Heart left ventricle (tissue), 16 donors: ENCODE measurements around the gene BAZ2B. TPM values are rescaled to one million over a fixed set of nuclear protein-coding genes. Genes with fewer than 3 reads are reported as not detected.

Source experiments
- ATAC-seq, 4 donors: fragments of 200-7000 bp; cut with Tn5 transposase; one replicate each; pipeline ENCODE4 v1.9.1; 2020 to 2022; ENCODE audit warnings: moderate library complexity in 4 of 4, mild to moderate bottlenecking in 3 of 4, moderate number of reproducible peaks in 1 of 4
- DNase-seq, 5 donors: peaks; one replicate each; pipeline ENCODE4 v3.0.0-alpha.2; 2020
- H3K27ac ChIP-seq, 12 donors: fragments of 200-600 bp; sonication (generic) in 4 of 12; one replicate each; pipeline versions ENCODE4 v1.5.0 to v1.8.0; 2016 to 2022; ENCODE audit warnings: mild to moderate bottlenecking in 2 of 12
- H3K27me3 ChIP-seq, 9 donors: fragments of 200-600 bp; sonication (generic) in 2 of 9; one replicate each; pipeline versions ENCODE4 v1.5.1 to v1.8.0; 2016 to 2022; ENCODE audit warnings: mild to moderate bottlenecking in 3 of 9
- H3K36me3 ChIP-seq, 9 donors: fragments of 200-600 bp; sonication (generic) in 2 of 9; one replicate each; pipeline versions ENCODE4 v1.5.0 to v1.8.0; 2018 to 2022; ENCODE audit warnings: mild to moderate bottlenecking in 2 of 9
- H3K4me1 ChIP-seq, 12 donors: fragments of 200-600 bp; sonication (generic) in 4 of 12; one replicate each; pipeline versions ENCODE4 v1.5.0 to v1.8.0; 2016 to 2022; ENCODE audit warnings: mild to moderate bottlenecking in 3 of 12
- H3K4me3 ChIP-seq, 12 donors: fragments of 200-600 bp; sonication (generic) in 4 of 12; one replicate each; pipeline versions ENCODE4 v1.5.0 to v1.8.0; 2017 to 2022; ENCODE audit warnings: mild to moderate bottlenecking in 9 of 12, moderate library complexity in 4 of 12
- H3K9me3 ChIP-seq, 12 donors: fragments of 200-600 bp; sonication (generic) in 4 of 12; one replicate each; pipeline versions ENCODE4 v1.5.0 to v1.8.0; 2016 to 2022; ENCODE audit warnings: mild to moderate bottlenecking in 1 of 12
- CTCF ChIP-seq, 12 donors: fragments of 200-600 bp; sonication (generic) in 4 of 12; IDR thresholded peaks; one replicate each; pipeline versions ENCODE4 v1.5.0 to v1.8.0; 2018 to 2022; ENCODE audit warnings: antibody characterized with exemption in 12 of 12, mild to moderate bottlenecking in 5 of 12
- POLR2A ChIP-seq, 2 donors: fragments of 450-650 bp; IDR thresholded peaks; one replicate each; pipeline ENCODE4 v1.6.1; 2017; ENCODE audit warnings: antibody characterized with exemption in 2 of 2, mild to moderate bottlenecking in 2 of 2, moderate library complexity in 2 of 2
- WGBS, 4 donors: extraction: QIAGEN DNeasy Blood & Tissue Kit in 2 of 4; methylation state at CpG; one replicate each; pipeline versions ENCODE4 v1.1.5 to v1.1.7; 2013 to 2018; 5-methylcytosine and 5-hydroxymethylcytosine counted together
- intact Hi-C, 10 donors: fragments of 100-400 bp; cut with DNase I; formaldehyde crosslinking; loops; one replicate each; pipeline versions ENCODE4 v1.11.1 to v1.14.2; 2022
- polyA plus RNA-seq, 2 donors: library from polyadenylated mRNA; stranded (reverse); fragments of 200-250 nt; gene quantifications; one replicate each; pipeline ENCODE4 v1.2.3, GENCODE V29; 2013
- total RNA-seq, 9 donors: library from RNA; depleted of rRNA in 2 of 9; stranded (reverse); fragments of >200 nt in 2 of 9; fragmentation: NEBNext Ultra II Directional in 3 of 9; extraction: Animal tissue kit (Norgen Biotek cat#: 25700) in 3 of 9; gene quantifications; one replicate each; pipeline versions ENCODE4 v1.1.0 to v1.2.4, GENCODE V29; 2016 to 2023
- donor health status: ischemic (EF 13 %, LVEDD 7.1; RV severe dilation, severe dysfunction).
- donor health status: healthy with polysubstance abuse.
- donor health status: DM: no; HTN: yes; CAD: no.
- donor health status: DM: no; HTN: no; CAD: no.
- donor health status: ischemic (EF 25% LVEDD 6.9; RV normal size, moderate dysfunction).
- donor health status: ischemic (EF 25% LVEDD 5.7; RV mildly dilated, moderate dysfunction).
- donor health status: healthy.
- donor health status: DM: yes; HTN: yes; CAD: no.
- donor health status: ischemic (EF 35%, LVEDD 5.7; RV mildly dilated, moderate dysfunction).
- donor health status: nonischemic (EF 11% LVEDD 7.7; RV severe dilation, severe dysfunction).
- donor health status: DM: yes; HTN: yes; CAD: no.
- donor health status: PGD.
- donor health status: ischemic (EF 29% LVEDD 5.4; RV normal size, mild dysfunction).
- donor health status: nonischemic (EF 23%, LVEDD 6.1; RV moderate dilation, normal function).

Gene BAZ2B
- total and polyA plus RNA-seq, 11 donors: 15.3 to 56.5 (median 40.2) TPM

DNA sequence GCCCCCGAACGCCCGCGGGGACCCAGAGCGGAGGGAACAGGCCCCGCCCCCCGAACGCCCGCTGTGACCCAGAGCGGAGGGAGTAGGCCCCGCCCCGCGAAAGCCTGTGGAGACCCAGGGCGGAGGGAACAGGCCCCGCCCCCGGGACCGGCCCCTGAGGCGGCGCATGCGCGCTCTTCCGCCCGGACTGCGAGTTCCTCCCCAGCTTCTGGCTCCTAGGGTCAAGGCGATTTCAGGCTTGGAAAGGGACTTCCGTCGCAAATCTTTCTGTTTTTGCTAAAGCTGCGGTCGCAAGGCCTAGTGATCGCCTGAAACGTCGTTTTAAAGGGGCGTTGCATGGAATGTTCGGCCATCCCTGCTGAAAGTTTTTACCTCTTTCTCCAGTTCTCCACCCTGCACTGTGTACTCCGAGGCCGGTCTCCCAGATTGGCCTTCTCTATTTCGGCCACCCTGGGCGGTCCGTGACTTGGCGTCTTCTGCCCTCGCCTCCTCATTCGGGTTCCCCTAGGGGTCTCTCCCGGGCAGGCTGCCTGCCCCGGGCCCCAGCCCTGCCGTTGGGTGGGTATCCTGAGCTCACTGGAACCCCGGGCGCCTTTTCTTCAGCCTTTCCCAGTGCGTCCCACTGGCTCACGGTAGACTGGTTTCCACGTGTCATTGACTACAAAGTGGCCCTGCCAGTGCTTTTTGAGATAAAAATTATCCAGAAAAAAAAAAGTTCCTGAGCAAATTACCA is 329.5 kb downstream of the BAZ2B start:
- ATAC-seq (peak; percentile 98 to 99 (median 99)), DNase-seq (peak; percentile 98 to 100 (median 99))
- TF ChIP-seq CTCF (IDR thresholded peaks at IDR 0.05) (no peak), POLR2A (IDR thresholded peaks at IDR 0.05) (peak in 1 of 2 donors; percentile 81)
- H3K27ac ChIP-seq: peak overlapping the region; percentile 59 to 97 (median 92)
- H3K4me3 ChIP-seq: peak overlapping the region; percentile 75 to 99 (median 88)
- H3K9me3 ChIP-seq: no peaks in the 10 kb centered on the region
- 0 to 2% (median 1%) methylated on average over 24 to 50 of the region's 50 CpGs for WGBS, 4 donors
- intact Hi-C loops: no loop called here
- H3K27me3 ChIP-seq: no peaks in the 10 kb centered on the region
- peaks cover 0 to 29% (median 12%) of the 10 kb centered on the region in 12 donors for H3K4me1 ChIP-seq
- peaks cover 0 to 7% (median 0%) of the 10 kb centered on the region in 9 donors for H3K36me3 ChIP-seq

DNA sequence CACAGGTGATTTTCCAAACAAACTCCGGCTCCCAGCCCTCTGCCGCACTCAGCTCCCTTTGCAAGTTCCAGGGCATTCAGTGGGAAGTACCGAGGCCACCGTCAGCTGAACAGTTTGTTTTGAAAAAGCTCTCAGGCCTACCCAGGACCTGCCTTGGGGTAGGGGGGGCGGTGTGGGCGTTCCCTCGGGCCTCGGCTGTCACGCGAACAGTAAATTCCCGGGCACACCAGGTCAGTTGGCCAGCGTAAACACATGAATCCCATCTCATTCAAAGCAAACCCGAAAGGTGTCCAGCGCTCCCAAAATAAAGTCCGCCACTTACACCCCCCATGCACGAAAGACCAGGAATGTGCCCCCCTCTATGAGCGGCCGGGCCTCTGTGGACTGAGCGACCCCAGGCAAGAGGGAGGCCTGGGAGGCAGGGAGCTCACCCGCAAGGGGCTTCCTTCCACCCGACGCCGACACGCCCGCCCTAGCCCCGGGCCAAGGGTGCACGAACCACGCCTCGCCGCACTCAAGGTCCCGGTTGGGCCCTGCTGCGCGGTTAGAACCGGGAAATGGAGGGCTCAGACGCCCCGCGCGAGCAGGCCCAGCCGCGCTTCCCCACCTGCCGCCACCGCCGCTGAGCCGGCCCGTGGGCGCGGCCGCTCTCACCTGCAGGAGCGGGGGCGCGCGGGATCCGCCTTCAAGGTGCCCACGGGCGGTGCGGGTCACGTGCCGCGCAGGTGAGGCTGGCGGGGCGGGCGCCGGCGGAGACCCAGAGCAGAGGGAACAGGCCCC is 330.2 kb downstream of the BAZ2B start, which contains the start of gene WDSUB1:
Gene WDSUB1 (minus strand): TSS at position 775 of the 780 bp plus-strand sequence. CDS start 3,634 bp downstream, outside the sequence.
- Histone ChIP-seq H3K27ac (peak within 1 kb of the TSS; percentile 59 to 97 (median 92)), H3K36me3 (peaks cover 0 to 15% (median 7%) of the 10 kb centered on the region in 9 donors), H3K4me1 (peaks cover 0 to 29% (median 12%) of the 10 kb centered on the region in 12 donors), H3K27me3 (no peaks in the 10 kb centered on the region), H3K4me3 (peak within 1 kb of the TSS; percentile 75 to 99 (median 88)), H3K9me3 (no peaks in the 10 kb centered on the region)
- intact Hi-C loops: no loop called here
- peak; percentile 59 to 81 (median 73) for DNase-seq
- 1 to 4% (median 1%) methylated on average over 23 to 64 of the region's 64 CpGs for WGBS, 4 donors
- peak; percentile 42 to 60 (median 50) for ATAC-seq
- TF ChIP-seq POLR2A (IDR thresholded peaks at IDR 0.05) (no peak), CTCF (IDR thresholded peaks at IDR 0.05) (no peak)

GRCh38 chr2:159285433-159285832 is 330.9 kb downstream of the BAZ2B start:
- H3K4me1 ChIP-seq: peaks cover 0 to 23% (median 12%) of the 10 kb centered on the region in 12 donors
- DNase-seq (peak in 1 of 5 donors; percentile 47), ATAC-seq (no peak)
- peaks cover 0 to 19% (median 8%) of the 10 kb centered on the region in 9 donors for H3K36me3 ChIP-seq
- TF ChIP-seq CTCF (IDR thresholded peaks at IDR 0.05) (no peak), POLR2A (IDR thresholded peaks at IDR 0.05) (no peak)
- no peaks in the 10 kb centered on the region for H3K27me3 ChIP-seq
- 88 to 92% (median 88%) methylated on average over 11 of the region's 11 CpGs for WGBS, 4 donors
- intact Hi-C loops: no loop called here
- peak overlapping the region in 10 of 12 donors; percentile 86 to 97 (median 93) for H3K27ac ChIP-seq
- H3K4me3 ChIP-seq: peak overlapping the region; percentile 75 to 99 (median 88)
- no peaks in the 10 kb centered on the region for H3K9me3 ChIP-seq

DNA sequence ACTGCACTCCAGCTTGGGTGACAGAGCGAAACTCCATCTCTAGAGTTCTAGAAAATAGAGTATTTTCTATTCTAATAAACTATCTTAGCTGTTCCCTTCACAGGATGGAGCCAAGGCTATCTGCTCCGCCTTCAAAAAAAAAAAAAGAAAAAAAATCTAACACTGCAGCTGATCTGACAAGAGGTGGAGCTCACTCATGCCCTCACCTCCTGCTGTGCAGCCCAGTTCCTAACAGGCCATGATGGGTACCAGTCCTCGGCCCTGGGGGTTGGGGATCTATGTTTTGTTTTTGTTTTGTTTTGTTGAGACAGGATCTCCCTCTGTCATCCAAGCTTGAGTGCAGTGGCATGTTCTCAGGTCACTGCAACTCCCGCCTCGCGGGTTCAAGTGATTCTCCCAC is 332.8 kb downstream of the BAZ2B start:
- H3K4me1 ChIP-seq: peaks cover 0 to 23% (median 12%) of the 10 kb centered on the region in 12 donors
- no peaks in the 10 kb centered on the region for H3K27me3 ChIP-seq
- intact Hi-C loops: no loop called here
- no peaks in the 10 kb centered on the region for H3K9me3 ChIP-seq
- no peak for ATAC-seq
- H3K4me3 ChIP-seq: no peak overlapping the region
- TF ChIP-seq POLR2A (IDR thresholded peaks at IDR 0.05) (no peak), CTCF (IDR thresholded peaks at IDR 0.05) (no peak)
- DNase-seq: no peak
- H3K27ac ChIP-seq: no peak overlapping the region
- WGBS, 4 donors: 85 to 94% (median 89%) methylated on average over 6 of the region's 6 CpGs
- H3K36me3 ChIP-seq: peaks cover 0 to 35% (median 12%) of the 10 kb centered on the region in 9 donors
